ENCODE data around the gene TTYH3. TPM values are rescaled to one million over a fixed set of nuclear protein-coding genes. Genes with fewer than 3 reads are reported as not detected.

The TTYH3 gene
- total and polyA plus RNA-seq, 9 of the 15 experiments (the other 6 are each of a cell fraction or from before 2014, with no cell fraction given) = 0.01 to 5.5 (median 1.1) TPM

- no peak for TF ChIP-seq CAMTA2 (CRISPR knock-in tag; conservative IDR thresholded peaks at IDR 0.05)
- TF ChIP-seq TEAD4 (IDR thresholded peaks at IDR 0.05; ENCODE audit: low read length) = no peak
- no peak for TF ChIP-seq TEAD4 (CRISPR knock-in tag; IDR thresholded peaks at IDR 0.05; ENCODE audit: borderline replicate concordance)
- TF ChIP-seq, protein P1, sequence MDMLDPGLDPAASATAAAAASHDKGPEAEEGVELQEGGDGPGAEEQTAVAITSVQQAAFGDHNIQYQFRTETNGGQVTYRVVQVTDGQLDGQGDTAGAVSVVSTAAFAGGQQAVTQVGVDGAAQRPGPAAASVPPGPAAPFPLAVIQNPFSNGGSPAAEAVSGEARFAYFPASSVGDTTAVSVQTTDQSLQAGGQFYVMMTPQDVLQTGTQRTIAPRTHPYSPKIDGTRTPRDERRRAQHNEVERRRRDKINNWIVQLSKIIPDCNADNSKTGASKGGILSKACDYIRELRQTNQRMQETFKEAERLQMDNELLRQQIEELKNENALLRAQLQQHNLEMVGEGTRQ (CRISPR knock-in tag; IDR thresholded peaks at IDR 0.05) = no peak
- TF ChIP-seq JUNB (CRISPR knock-in tag; conservative IDR thresholded peaks at IDR 0.05) = no peak
- TF ChIP-seq, protein P2, sequence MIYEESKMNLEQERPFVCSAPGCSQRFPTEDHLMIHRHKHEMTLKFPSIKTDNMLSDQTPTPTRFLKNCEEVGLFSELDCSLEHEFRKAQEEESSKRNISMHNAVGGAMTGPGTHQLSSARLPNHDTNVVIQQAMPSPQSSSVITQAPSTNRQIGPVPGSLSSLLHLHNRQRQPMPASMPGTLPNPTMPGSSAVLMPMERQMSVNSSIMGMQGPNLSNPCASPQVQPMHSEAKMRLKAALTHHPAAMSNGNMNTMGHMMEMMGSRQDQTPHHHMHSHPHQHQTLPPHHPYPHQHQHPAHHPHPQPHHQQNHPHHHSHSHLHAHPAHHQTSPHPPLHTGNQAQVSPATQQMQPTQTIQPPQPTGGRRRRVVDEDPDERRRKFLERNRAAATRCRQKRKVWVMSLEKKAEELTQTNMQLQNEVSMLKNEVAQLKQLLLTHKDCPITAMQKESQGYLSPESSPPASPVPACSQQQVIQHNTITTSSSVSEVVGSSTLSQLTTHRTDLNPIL (CRISPR knock-in tag; IDR thresholded peaks at IDR 0.05) = no peak
- 0 out of 2 replicates have a peak, but pooled peaks have one; percentile 4 for TF ChIP-seq ZNF143 (CRISPR knock-in tag; IDR thresholded peaks at IDR 0.05)
- peak; percentile 40; the same call in 1 of the 2 replicates for TF ChIP-seq ZFX (CRISPR knock-in tag; IDR thresholded peaks at IDR 0.05)
- TF ChIP-seq ZNF282 (CRISPR knock-in tag; IDR thresholded peaks at IDR 0.05) = peak; percentile 51; the same call in 1 of the 2 replicates
- no peak for TF ChIP-seq GTF2F1 (IDR thresholded peaks at IDR 0.05; ENCODE audit: low read depth, low read length)
- TF ChIP-seq RAD21 (CRISPR knock-in tag; conservative IDR thresholded peaks at IDR 0.05 in 1 of 2, IDR thresholded peaks at IDR 0.05 in 1 of 2) = peak in 1 of 2 experiments; percentile 39; a peak in 1 of 4 replicates
- TF ChIP-seq ATF7 (IDR thresholded peaks at IDR 0.05) = 0 out of 2 replicates have a peak, but pooled peaks have one; percentile 14
- no peak for TF ChIP-seq MAFF (IDR thresholded peaks at IDR 0.05; ENCODE audit: low read length)
- TF ChIP-seq ZNF140 (CRISPR knock-in tag; IDR thresholded peaks at IDR 0.05) = no peak
- TF ChIP-seq, protein P3, sequence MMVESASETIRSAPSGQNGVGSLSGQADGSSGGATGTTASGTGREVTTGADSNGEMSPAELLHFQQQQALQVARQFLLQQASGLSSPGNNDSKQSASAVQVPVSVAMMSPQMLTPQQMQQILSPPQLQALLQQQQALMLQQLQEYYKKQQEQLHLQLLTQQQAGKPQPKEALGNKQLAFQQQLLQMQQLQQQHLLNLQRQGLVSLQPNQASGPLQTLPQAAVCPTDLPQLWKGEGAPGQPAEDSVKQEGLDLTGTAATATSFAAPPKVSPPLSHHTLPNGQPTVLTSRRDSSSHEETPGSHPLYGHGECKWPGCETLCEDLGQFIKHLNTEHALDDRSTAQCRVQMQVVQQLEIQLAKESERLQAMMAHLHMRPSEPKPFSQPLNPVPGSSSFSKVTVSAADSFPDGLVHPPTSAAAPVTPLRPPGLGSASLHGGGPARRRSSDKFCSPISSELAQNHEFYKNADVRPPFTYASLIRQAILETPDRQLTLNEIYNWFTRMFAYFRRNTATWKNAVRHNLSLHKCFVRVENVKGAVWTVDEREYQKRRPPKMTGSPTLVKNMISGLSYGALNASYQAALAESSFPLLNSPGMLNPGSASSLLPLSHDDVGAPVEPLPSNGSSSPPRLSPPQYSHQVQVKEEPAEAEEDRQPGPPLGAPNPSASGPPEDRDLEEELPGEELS (CRISPR knock-in tag; IDR thresholded peaks at IDR 0.05; ENCODE audit: borderline replicate concordance) = peak; percentile 59; the same call in 1 of the 2 replicates
- TF ChIP-seq ZNF24 (IDR thresholded peaks at IDR 0.05) = no peak
Observed at GRCh38 chr7:2660359-2661095, 28.7 kb downstream of the TTYH3 start (continued).
